ENCODE data around the gene PRTFDC1.

GRCh38 chr10:24869354-24870015 is 82.9 kb downstream of the PRTFDC1 start:
- TF ChIP-seq CTCF (IDR thresholded peaks at IDR 0.05; ENCODE audit: extremely low read depth in 1 of 2, insufficient read depth in 1 of 2, low read depth in 1 of 2, low read length in 2 of 2) (no peak), POLR2A (IDR thresholded peaks at IDR 0.05; ENCODE audit: low read depth, low read length) (no peak), GATA2 (IDR thresholded peaks at IDR 0.05; ENCODE audit: insufficient read depth, insufficient read length, low read depth, low read length) (no peak)

All from endothelial cell of umbilical vein (primary cell).